ENCODE results near the gene NCF1.
"Not testable (repeated sequence)": the region's sequence is repeated elsewhere in the genome, so short reads cannot be mapped to it uniquely, and the experiment has no call there.

- TF ChIP-seq SMC3 (IDR thresholded peaks at IDR 0.05; ENCODE audit: low read depth, low read length); CTCF (conservative IDR thresholded peaks at IDR 0.05; ENCODE audit: low read depth, low read length); RCOR1 (IDR thresholded peaks at IDR 0.05; ENCODE audit: insufficient replicate concordance, low read length); POLR2A (IDR thresholded peaks at IDR 0.05; ENCODE audit: low read depth, low read length); MXI1 (IDR thresholded peaks at IDR 0.05; ENCODE audit: borderline replicate concordance, low read depth, low read length); FOS (IDR thresholded peaks at IDR 0.05; ENCODE audit: low read depth, low read length); RFX5 (IDR thresholded peaks at IDR 0.05; ENCODE audit: low read depth, low read length); RAD21 (IDR thresholded peaks at IDR 0.05; ENCODE audit: low read length); USF2 (IDR thresholded peaks at IDR 0.05; ENCODE audit: low read depth, low read length); CEBPB (IDR thresholded peaks at IDR 0.05; ENCODE audit: low read depth, low read length); ELK1 (IDR thresholded peaks at IDR 0.05; ENCODE audit: borderline replicate concordance, low read depth, low read length): not testable (repeated sequence)
Measured at GRCh38 chr7:74743936-74744557, 29.8 kb upstream of the NCF1 start.

Measured in IMR-90 (cell line).